ENCODE measurements around the gene TNKS1BP1. TPM values are rescaled to one million over a fixed set of nuclear protein-coding genes. Genes with fewer than 3 reads are reported as not detected.
A peak's percentile ranks its signal among the peaks of the same experiment; 100 is the strongest.

TNKS1BP1 gene
- total RNA-seq, 1 donor from 2014 or later: 198 TPM

DNA sequence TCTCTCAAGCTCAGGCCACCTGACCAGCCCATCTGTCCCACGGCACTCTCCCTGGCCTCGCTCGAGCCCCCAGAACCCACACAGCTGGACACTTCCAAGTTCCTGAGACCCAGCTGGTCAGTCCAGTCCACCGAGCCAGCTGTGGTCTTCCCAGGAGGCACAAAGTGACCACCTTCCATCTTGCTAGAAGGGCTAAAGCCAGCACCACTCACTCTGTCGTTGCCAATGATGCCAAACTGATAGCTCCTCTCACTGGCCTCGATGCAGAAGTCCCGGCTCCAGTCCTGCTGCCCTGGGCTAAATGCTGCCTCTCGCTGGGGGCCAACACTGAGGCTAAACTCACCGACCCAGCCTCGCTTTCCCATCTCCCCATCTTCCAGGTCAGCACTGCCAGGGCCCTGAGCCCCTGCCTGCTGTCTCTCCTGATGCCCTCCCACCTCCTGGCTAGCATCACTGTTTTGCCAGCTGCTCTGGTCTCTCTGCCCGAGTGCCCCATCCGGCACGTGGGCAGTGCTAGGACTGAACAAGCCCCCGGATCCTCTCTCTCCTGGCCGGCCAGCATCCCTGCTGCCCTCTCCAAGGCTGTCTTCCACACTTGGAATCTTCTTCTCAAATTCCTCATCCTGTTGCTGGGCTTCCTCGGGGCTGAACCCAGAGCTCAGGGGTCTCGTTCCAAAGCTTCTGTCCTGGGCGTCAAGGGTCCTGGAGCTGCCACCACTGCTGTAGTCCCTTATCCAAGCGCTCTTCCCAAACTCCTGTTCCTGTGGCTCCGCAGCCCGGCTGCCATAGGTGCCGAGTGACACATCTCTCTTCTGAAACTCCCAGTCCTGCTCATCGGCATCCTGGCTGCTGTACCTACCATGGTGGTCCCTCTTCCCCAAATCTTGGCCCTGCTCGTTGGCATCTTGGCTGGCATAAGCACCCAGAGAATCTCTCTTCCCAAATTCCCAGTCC lies 15.4 kb downstream of the TNKS1BP1 start:
- peak overlapping the region; percentile 41 for H3K4me3 Mint-ChIP-seq (ENCODE audit: unreplicated experiment)
- peak overlapping the region; percentile 6 for H3K27ac Mint-ChIP-seq (ENCODE audit: unreplicated experiment)
- peaks cover 11% of the 10 kb centered on the region for H3K36me3 Mint-ChIP-seq (ENCODE audit: unreplicated experiment)
- peaks cover 18% of the 10 kb centered on the region for H3K27me3 Mint-ChIP-seq (ENCODE audit: unreplicated experiment)
- peaks cover 23% of the 10 kb centered on the region for H3K9me3 Mint-ChIP-seq (ENCODE audit: unreplicated experiment)
- peaks cover 53% of the 10 kb centered on the region for H3K4me1 Mint-ChIP-seq (ENCODE audit: low read depth, unreplicated experiment)
- no peak for DNase-seq
- TF ChIP-seq CTCF (IDR thresholded peaks at IDR 0.05; ENCODE audit: partially characterized antibody, unreplicated experiment): no peak

DNA sequence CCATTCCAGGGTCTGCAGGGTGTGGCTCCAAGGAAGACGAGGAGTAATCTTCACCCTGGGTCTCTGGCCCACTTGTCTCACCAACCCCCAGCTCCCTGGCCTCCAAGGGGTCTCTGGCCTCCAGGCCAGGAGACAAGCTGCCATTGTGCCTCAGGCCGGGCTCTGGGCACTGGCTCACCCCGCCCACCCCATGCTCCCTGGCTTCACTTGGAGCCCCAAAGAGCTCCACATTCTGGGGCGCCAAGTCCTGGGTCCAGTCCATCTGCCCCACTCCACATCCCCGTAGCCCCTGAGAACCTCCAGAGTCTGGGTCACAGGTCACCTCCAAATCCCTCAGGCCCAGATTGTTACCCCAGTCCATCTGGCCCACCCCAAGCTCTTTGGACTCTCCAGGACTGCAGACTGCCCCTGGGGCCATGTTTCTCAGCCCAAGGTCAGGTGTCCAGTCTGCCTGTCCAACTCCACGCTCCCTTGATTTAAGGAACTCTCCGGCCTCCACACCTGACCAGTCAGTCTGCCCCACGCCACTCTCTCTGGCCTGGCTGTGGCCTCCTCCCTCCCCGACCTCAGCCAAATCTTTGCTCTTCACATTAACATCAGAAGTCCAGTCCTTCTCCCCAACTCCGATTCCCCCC lies 16.2 kb downstream of the TNKS1BP1 start:
- H3K27me3 Mint-ChIP-seq (ENCODE audit: unreplicated experiment): peaks cover 18% of the 10 kb centered on the region

DNA sequence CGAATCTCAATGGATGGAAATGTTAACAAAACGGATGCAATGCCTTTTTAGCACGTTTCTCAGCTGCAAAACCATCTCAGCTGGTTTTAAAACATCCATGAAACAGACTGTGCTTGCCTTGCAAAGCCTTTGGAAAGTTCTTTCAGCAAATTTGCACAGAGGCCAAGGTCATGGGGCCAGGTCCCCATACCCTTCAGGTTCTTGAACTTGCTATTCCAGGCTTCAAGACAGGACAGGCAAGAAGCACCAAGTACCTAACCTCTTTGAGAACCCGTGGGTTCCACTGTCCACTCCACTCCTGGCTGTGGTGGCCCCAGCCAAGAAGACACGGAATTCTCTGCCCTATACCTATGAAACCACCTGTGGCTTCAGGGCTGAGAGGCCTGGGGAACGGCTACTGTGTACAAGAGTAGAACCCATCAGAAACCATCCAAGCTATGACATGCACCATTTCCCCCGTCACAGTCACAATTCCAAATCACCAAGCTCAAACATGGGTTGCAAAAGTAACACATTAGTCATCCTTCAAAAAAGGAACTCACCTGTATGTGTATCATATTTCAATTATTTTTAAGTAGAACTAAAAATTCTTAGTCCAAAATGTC lies 17.0 kb downstream of the TNKS1BP1 start:
- Mint-ChIP-seq H3K9me3 (ENCODE audit: unreplicated experiment) (peaks cover 26% of the 10 kb centered on the region), H3K27me3 (ENCODE audit: unreplicated experiment) (peaks cover 21% of the 10 kb centered on the region), H3K36me3 (ENCODE audit: unreplicated experiment) (peaks cover 11% of the 10 kb centered on the region), H3K27ac (ENCODE audit: unreplicated experiment) (no peak overlapping the region), H3K4me3 (ENCODE audit: unreplicated experiment) (peak overlapping the region; percentile 46), H3K4me1 (ENCODE audit: low read depth, unreplicated experiment) (peaks cover 62% of the 10 kb centered on the region)
- DNase-seq: no peak
- TF ChIP-seq CTCF (IDR thresholded peaks at IDR 0.05; ENCODE audit: partially characterized antibody, unreplicated experiment): no peak

More for the DNA sequence above, 16.2 kb downstream of the TNKS1BP1 start:
- Mint-ChIP-seq H3K36me3 (ENCODE audit: unreplicated experiment) (peaks cover 11% of the 10 kb centered on the region), H3K9me3 (ENCODE audit: unreplicated experiment) (peaks cover 23% of the 10 kb centered on the region), H3K4me1 (ENCODE audit: low read depth, unreplicated experiment) (peaks cover 56% of the 10 kb centered on the region), H3K4me3 (ENCODE audit: unreplicated experiment) (no peak overlapping the region), H3K27ac (ENCODE audit: unreplicated experiment) (peak overlapping the region; percentile 4)
- no peak for DNase-seq
- no peak for TF ChIP-seq CTCF (IDR thresholded peaks at IDR 0.05; ENCODE audit: partially characterized antibody, unreplicated experiment)

GRCh38 chr11:57306940-57307565 lies 17.7 kb downstream of the TNKS1BP1 start:
- TF ChIP-seq CTCF (IDR thresholded peaks at IDR 0.05; ENCODE audit: partially characterized antibody, unreplicated experiment): no peak
- H3K27ac Mint-ChIP-seq (ENCODE audit: unreplicated experiment): no peak overlapping the region
- DNase-seq: no peak
- H3K27me3 Mint-ChIP-seq (ENCODE audit: unreplicated experiment): peaks cover 21% of the 10 kb centered on the region
- peaks cover 23% of the 10 kb centered on the region for H3K9me3 Mint-ChIP-seq (ENCODE audit: unreplicated experiment)
- H3K4me3 Mint-ChIP-seq (ENCODE audit: unreplicated experiment): no peak overlapping the region
- peaks cover 11% of the 10 kb centered on the region for H3K36me3 Mint-ChIP-seq (ENCODE audit: unreplicated experiment)
- H3K4me1 Mint-ChIP-seq (ENCODE audit: low read depth, unreplicated experiment): peaks cover 57% of the 10 kb centered on the region
